HepG2 (cell line): Measurements from ENCODE around the gene PAK2. TPM values are rescaled to one million over a fixed set of nuclear protein-coding genes. Genes with fewer than 3 reads are reported as not detected.

ENCODE experiments used
- ATAC-seq: fragments of 200-7000 bp; cut with Tn5 transposase; 3 replicates; pipeline ENCODE4 v1.9.1; 2020; ENCODE audit warnings: mild to moderate bottlenecking, moderate library complexity
- BruUV-seq: library from RNA; stranded (reverse); fragments of 400-500 nt; replicated peaks from 2 replicates; lab custom pipeline; 2021; lab: Mats Ljungman, UMichigan
- CTCF ChIA-PET: fragments of 300-600 bp; formaldehyde crosslinking; extraction: SDS; loops from one replicate; lab custom pipeline; 2021; ENCODE audit warnings: low total read pairs, inconsistent platforms, low intra/inter-chr PET ratio; lab: Yijun Ruan, JAX
- POLR2A ChIA-PET: fragments of 350-600 bp; sonication (Branson Sonifier 250); formaldehyde crosslinking; loops from one replicate; lab custom pipeline; 2020; ENCODE audit warnings: antibody characterized with exemption, inconsistent platforms; lab: Yijun Ruan, JAX
- DNase-seq: peaks from one replicate; pipeline ENCODE4 v3.0.0-alpha.2; 2015; ENCODE audit warnings: low spot score
- FAIRE-seq: peaks from 3 replicates; lab custom pipeline; 2011; peaks lifted over from hg19 to GRCh38; lab: Jason Lieb, UNC
- H2AFZ ChIP-seq: one replicate; pipeline ENCODE4 v1.6.1; 2011; ENCODE audit warnings: low read length, inconsistent platforms
- H3K27ac ChIP-seq: fragments of 300-600 bp; 3 replicates; pipeline ENCODE4 v1.8.0; 2011; ENCODE audit warnings: mixed run types, mild to moderate bottlenecking, mixed read lengths, low read length, inconsistent platforms; ENCODE audit not compliant: insufficient read depth; ENCODE audit errors: extremely low read length
- H3K27me3 ChIP-seq, 2 experiments: fragments of 200-600 bp in 1 of 2; 2 replicates in 1 of 2; 3 replicates in 1 of 2; pipeline versions ENCODE4 v1.6.0 to v1.8.0; 2011; ENCODE audit warnings: low read length in 2 of 2, mild to moderate bottlenecking in 2 of 2, moderate library complexity in 2 of 2, inconsistent platforms in 1 of 2; ENCODE audit not compliant: insufficient read depth in 2 of 2, control insufficient read depth in 1 of 2
- H3K36me3 ChIP-seq, 2 experiments: fragments of 200-600 bp in 1 of 2; replicated peaks in 1 of 2; 2 replicates in 1 of 2; 3 replicates in 1 of 2; pipeline versions ENCODE4 v1.5.1 to v1.8.0; 2011; ENCODE audit warnings: low read length in 2 of 2, inconsistent platforms in 1 of 2; ENCODE audit not compliant: insufficient read depth in 2 of 2, control insufficient read depth in 1 of 2
- H3K4me1 ChIP-seq: 2 replicates; pipeline ENCODE4 v1.5.1; 2012; ENCODE audit warnings: low read length, inconsistent platforms; ENCODE audit not compliant: insufficient read depth
- H3K4me2 ChIP-seq: 2 replicates; pipeline ENCODE4 v1.6.0; 2011; ENCODE audit warnings: low read depth, low read length, inconsistent platforms
- H3K4me3 ChIP-seq, 3 experiments: fragments of 200-600 bp in 1 of 3; sonication (generic), shearing (Covaris generic) in 1 of 3; replicated peaks in 1 of 3; 2 replicates each; pipeline ENCODE4 v1.5.1; 2011 to 2016; ENCODE audit warnings: low read length in 3 of 3, inconsistent platforms in 2 of 3, low read depth in 2 of 3, mild to moderate bottlenecking in 2 of 3, control low read depth in 1 of 3, mixed read lengths in 1 of 3; ENCODE audit not compliant: insufficient read depth in 1 of 3
- H3K79me2 ChIP-seq: one replicate; pipeline ENCODE4 v1.6.1; 2011; ENCODE audit warnings: low read length, inconsistent platforms; ENCODE audit not compliant: insufficient read depth
- H3K9ac ChIP-seq: 2 replicates; pipeline ENCODE4 v1.6.0; 2011; ENCODE audit warnings: mild to moderate bottlenecking, low read depth, low read length, inconsistent platforms; ENCODE audit not compliant: insufficient read depth
- H3K9me3 ChIP-seq: 2 replicates; pipeline ENCODE4 v1.5.1; 2012; ENCODE audit warnings: mild to moderate bottlenecking, low read length
- H4K20me1 ChIP-seq: 2 replicates; pipeline ENCODE4 v1.6.0; 2011; ENCODE audit warnings: inconsistent platforms, mild to moderate bottlenecking, low read length, moderate library complexity; ENCODE audit not compliant: insufficient read depth
- AHR ChIP-seq: IDR thresholded peaks from 2 replicates; pipeline ENCODE4 v1.6.1; 2018; ENCODE audit warnings: missing genetic modification reagents, missing compliant biosample characterization
- BHLHE40 ChIP-seq: IDR thresholded peaks from 2 replicates; pipeline ENCODE4 v1.6.1; 2011; ENCODE audit warnings: low read length, improper control_type of control experiment
- HDAC1 ChIP-seq: sonication (generic); formaldehyde crosslinking; IDR thresholded peaks from 2 replicates; pipeline ENCODE4 v1.5.1; 2020; ENCODE audit warnings: mild to moderate bottlenecking, missing genetic modification reagents
- KAT8 ChIP-seq: IDR thresholded peaks from 2 replicates; pipeline ENCODE4 v1.6.1; 2016; ENCODE audit warnings: missing genetic modification reagents, missing compliant biosample characterization
- NCOA1 ChIP-seq: sonication (generic); formaldehyde crosslinking; IDR thresholded peaks from 2 replicates; pipeline ENCODE4 v1.9.0; 2021; ENCODE audit warnings: missing genetic modification reagents
- RCOR2 ChIP-seq: IDR thresholded peaks from 2 replicates; pipeline ENCODE4 v1.6.1; 2016; ENCODE audit warnings: missing biosample characterization, missing genetic modification reagents
- RFX3 ChIP-seq: IDR thresholded peaks from 2 replicates; pipeline ENCODE4 v1.6.1; 2016; ENCODE audit warnings: missing biosample characterization, missing genetic modification reagents
- SMAD1 ChIP-seq: sonication (generic); formaldehyde crosslinking; IDR thresholded peaks from 2 replicates; pipeline ENCODE4 v1.4.0; 2020; ENCODE audit warnings: missing genetic modification reagents, low read depth, mild to moderate bottlenecking, borderline replicate concordance
- ZEB1 ChIP-seq: IDR thresholded peaks from 2 replicates; pipeline ENCODE4 v1.6.1; 2012; ENCODE audit warnings: mild to moderate bottlenecking, low read depth, inconsistent platforms; ENCODE audit not compliant: insufficient replicate concordance
- ZMYM4 ChIP-seq: sonication (generic); formaldehyde crosslinking; IDR thresholded peaks from 2 replicates; pipeline ENCODE4 v1.8.1; 2023; ENCODE audit warnings: mild to moderate bottlenecking, missing genetic modification reagents
- ZNF180 ChIP-seq: sonication (generic); formaldehyde crosslinking; IDR thresholded peaks from 2 replicates; pipeline ENCODE4 v1.4.0; 2020; ENCODE audit warnings: low read depth, missing genetic modification reagents, borderline replicate concordance
- ZNF260 ChIP-seq: sonication (generic); formaldehyde crosslinking; IDR thresholded peaks from 2 replicates; pipeline ENCODE4 v1.4.0; 2020; ENCODE audit warnings: missing genetic modification reagents, low read depth, mild to moderate bottlenecking, borderline replicate concordance
- ZNF530 ChIP-seq: sonication (generic); formaldehyde crosslinking; IDR thresholded peaks from 2 replicates; pipeline ENCODE4 v1.5.0; 2020; ENCODE audit warnings: low read depth, mild to moderate bottlenecking, missing genetic modification reagents
- ZNF629 ChIP-seq: sonication (generic); formaldehyde crosslinking; conservative IDR thresholded peaks from 2 replicates; pipeline ENCODE4 v1.5.0; 2020; ENCODE audit warnings: missing genetic modification reagents
- ZNF773 ChIP-seq: sonication (generic); formaldehyde crosslinking; IDR thresholded peaks from 2 replicates; pipeline ENCODE4 v1.4.0; 2020; ENCODE audit warnings: missing genetic modification reagents, borderline replicate concordance
- ZNF775 ChIP-seq: sonication (generic); formaldehyde crosslinking; IDR thresholded peaks from 2 replicates; pipeline ENCODE4 v1.4.0; 2020; ENCODE audit warnings: missing genetic modification reagents, mild to moderate bottlenecking, moderate library complexity, borderline replicate concordance
- WGBS: methylation state at CpG from one replicate; pipeline ENCODE4 v1.1.6; 2017; ENCODE audit warnings: low lambda C conversion rate; 5-methylcytosine and 5-hydroxymethylcytosine counted together
- in situ Hi-C: cut with HindIII; loops from 2 replicates; pipeline ENCODE4 v1.10.0; 2017; ENCODE audit warnings: low pct_unique_long_range_greater_than_20kb; ENCODE audit not compliant: extremely low pct_ligation_motif_present
- intact Hi-C: fragments of 100-400 bp; cut with micrococcal nuclease; formaldehyde crosslinking; loops from one replicate; pipeline ENCODE4 v1.10.0; 2022; ENCODE audit not compliant: unreplicated experiment
- polyA plus RNA-seq, 8 experiments: library from polyadenylated mRNA; depleted of rRNA in 3 of 8; stranded (reverse) in 7 of 8; unstranded in 1 of 8; fragments of >200 nt; fragmentation: Illumina TruSeq in 4 of 8; extraction: Trizol in 4 of 8; gene quantifications; 2 replicates each; pipeline versions ENCODE4 v1.2.1 to v1.2.3, GENCODE V29; 2011 to 2016; ENCODE audit warnings: low read depth in 4 of 8, missing spikeins in 1 of 8, mixed read lengths in 1 of 8; ENCODE audit not compliant: insufficient read depth in 1 of 8
- total RNA-seq, 5 experiments: library from RNA; depleted of rRNA; stranded (reverse); fragments of >200 nt; fragmentation: Illumina TruSeq; extraction: Trizol; gene quantifications; 2 replicates each; pipeline ENCODE4 v1.2.3, GENCODE V29; 2016; ENCODE audit warnings: low read depth in 1 of 5
- TF ChIP-seq, protein P1 (sequence below): sonication (generic); formaldehyde crosslinking; IDR thresholded peaks from 2 replicates; pipeline ENCODE4 v1.4.0; 2020; ENCODE audit warnings: missing genetic modification reagents

PAK2 gene
- total and polyA plus RNA-seq, 2 of the 13 experiments (the other 11 are each of a cell fraction or from before 2014, with no cell fraction given): 23.0 to 24.7 TPM

DNA sequence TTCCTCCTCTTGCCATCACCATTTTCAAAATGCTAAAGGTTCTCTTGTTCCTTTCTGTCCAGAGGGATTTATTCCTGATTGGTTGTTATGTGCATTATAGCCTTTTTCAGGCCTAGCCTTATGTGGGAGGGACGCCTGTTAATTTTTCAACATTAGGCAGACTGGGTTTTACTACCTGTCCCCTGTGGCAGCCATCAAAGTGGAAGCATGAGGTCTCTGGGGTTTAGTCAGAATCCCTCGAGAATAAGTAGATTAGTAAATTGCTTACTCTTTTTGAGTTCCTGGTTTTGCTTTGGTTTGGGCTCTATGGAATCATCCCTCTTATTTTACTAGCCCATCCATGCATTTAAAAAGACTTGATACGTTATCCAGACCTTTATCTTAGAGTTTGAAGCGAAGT lies 32.4 kb downstream of the PAK2 start:
- peak overlapping the region; percentile 58 for H3K4me2 ChIP-seq
- H4K20me1 ChIP-seq: peaks cover 24% of the 10 kb centered on the region; the same call in 1 of the 2 replicates
- no peak overlapping the region for H2AFZ ChIP-seq
- WGBS: 93% methylated on average over 4 of the region's 4 CpGs
- H3K79me2 ChIP-seq: peaks cover 87% of the 10 kb centered on the region
- ChIA-PET POLR2A (no interaction called here), CTCF (no interaction called here)
- DNase-seq (no peak), ATAC-seq (no peak), FAIRE-seq (no peak)
- peak overlapping the region; percentile 60 for H3K27ac ChIP-seq
- BruUV-seq: no TSS peak
- H3K36me3 ChIP-seq: peaks cover 0 to 1% of the 10 kb centered on the region in 2 experiments; a peak in 1 of 5 replicates
- intact Hi-C loops: no loop called here
- H3K4me1 ChIP-seq: peaks cover 47% of the 10 kb centered on the region
- no peaks in the 10 kb centered on the region for H3K9me3 ChIP-seq
- TF ChIP-seq ZNF180 (CRISPR knock-in tag): no peak
- TF ChIP-seq ZNF260 (CRISPR knock-in tag): no peak
- TF ChIP-seq ZMYM4 (CRISPR knock-in tag): no peak
- TF ChIP-seq AHR (CRISPR knock-in tag): no peak
- no peak for TF ChIP-seq ZEB1
- no peak for TF ChIP-seq ZNF773 (CRISPR knock-in tag)
- no peak for TF ChIP-seq NCOA1 (CRISPR knock-in tag)
- no peak for TF ChIP-seq BHLHE40
- TF ChIP-seq ZNF629 (CRISPR knock-in tag): no peak
- no peak for TF ChIP-seq RFX3
- TF ChIP-seq HDAC1 (CRISPR knock-in tag): no peak
- no peak for TF ChIP-seq KAT8 (CRISPR knock-in tag)
- TF ChIP-seq ZNF775: no peak
- TF ChIP-seq, protein P1, sequence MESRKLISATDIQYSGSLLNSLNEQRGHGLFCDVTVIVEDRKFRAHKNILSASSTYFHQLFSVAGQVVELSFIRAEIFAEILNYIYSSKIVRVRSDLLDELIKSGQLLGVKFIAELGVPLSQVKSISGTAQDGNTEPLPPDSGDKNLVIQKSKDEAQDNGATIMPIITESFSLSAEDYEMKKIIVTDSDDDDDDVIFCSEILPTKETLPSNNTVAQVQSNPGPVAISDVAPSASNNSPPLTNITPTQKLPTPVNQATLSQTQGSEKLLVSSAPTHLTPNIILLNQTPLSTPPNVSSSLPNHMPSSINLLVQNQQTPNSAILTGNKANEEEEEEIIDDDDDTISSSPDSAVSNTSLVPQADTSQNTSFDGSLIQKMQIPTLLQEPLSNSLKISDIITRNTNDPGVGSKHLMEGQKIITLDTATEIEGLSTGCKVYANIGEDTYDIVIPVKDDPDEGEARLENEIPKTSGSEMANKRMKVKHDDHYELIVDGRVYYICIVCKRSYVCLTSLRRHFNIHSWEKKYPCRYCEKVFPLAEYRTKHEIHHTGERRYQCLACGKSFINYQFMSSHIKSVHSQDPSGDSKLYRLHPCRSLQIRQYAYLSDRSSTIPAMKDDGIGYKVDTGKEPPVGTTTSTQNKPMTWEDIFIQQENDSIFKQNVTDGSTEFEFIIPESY (CRISPR knock-in tag): no peak
- TF ChIP-seq SMAD1 (CRISPR knock-in tag): no peak
- TF ChIP-seq ZNF530 (CRISPR knock-in tag): no peak
- no peak for TF ChIP-seq RCOR2 (CRISPR knock-in tag)
- H3K9ac ChIP-seq: no peak overlapping the region; the same call in 1 of the 2 replicates
- no peak overlapping the region for H3K4me3 ChIP-seq
- in situ Hi-C loops: no loop called here
- H3K27me3 ChIP-seq: no peaks in the 10 kb centered on the region
